ENCODE results near the gene DCAF10.
"Not testable (repeated sequence)": the region's sequence is repeated elsewhere in the genome, so short reads cannot be mapped to it uniquely, and the experiment has no call there.

DCAF10 gene

DNA sequence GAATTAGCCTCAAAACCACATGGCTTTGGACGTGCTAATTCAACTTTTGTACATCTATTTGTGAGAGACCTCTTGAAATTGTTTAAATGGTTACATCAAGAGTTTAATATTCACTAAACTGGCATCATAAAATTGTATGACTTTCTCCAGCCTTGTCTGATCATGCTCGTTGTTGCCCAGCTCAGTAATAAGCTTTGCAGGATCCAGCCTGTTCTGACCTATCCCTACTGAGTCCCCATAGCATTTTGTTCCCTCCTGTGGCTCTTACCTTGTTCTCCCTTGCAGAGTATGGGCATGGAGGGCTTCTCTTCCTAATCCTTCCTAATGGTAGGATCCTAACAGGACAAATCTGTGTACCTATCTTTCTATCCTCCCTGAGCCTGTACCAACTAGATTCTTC lies 22.1 kb upstream of the DCAF10 start:
- Mint-ChIP-seq H3K36me3 (peaks cover 96% of the 10 kb centered on the region), H3K4me3 (no peak overlapping the region), H3K27ac (peak overlapping the region; percentile 30), H3K4me1 (peaks cover 10% of the 10 kb centered on the region), H3K9me3 (no peaks in the 10 kb centered on the region)
- ATAC-seq (no peak), DNase-seq (ENCODE audit: low spot score in 2 of 2) (no peak)

DNA sequence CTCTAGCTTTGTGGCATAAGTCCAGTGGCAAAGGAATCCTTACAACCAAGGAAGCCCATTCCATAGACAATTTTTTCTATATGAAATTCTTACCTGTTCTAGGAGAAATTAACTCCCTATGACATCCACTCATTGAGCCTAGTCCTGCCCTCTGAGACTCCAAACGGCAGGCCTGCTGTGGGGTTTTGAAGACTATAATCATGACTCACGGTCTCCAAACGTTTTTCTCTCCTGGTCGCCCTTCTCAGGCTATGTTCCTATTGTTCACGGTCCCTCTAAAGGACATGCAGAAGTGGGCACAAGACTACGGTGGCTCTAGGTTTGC lies 16.3 kb upstream of the DCAF10 start:
- Mint-ChIP-seq H3K36me3 (peaks cover 59% of the 10 kb centered on the region), H3K4me1 (peaks cover 30% of the 10 kb centered on the region)

DNA sequence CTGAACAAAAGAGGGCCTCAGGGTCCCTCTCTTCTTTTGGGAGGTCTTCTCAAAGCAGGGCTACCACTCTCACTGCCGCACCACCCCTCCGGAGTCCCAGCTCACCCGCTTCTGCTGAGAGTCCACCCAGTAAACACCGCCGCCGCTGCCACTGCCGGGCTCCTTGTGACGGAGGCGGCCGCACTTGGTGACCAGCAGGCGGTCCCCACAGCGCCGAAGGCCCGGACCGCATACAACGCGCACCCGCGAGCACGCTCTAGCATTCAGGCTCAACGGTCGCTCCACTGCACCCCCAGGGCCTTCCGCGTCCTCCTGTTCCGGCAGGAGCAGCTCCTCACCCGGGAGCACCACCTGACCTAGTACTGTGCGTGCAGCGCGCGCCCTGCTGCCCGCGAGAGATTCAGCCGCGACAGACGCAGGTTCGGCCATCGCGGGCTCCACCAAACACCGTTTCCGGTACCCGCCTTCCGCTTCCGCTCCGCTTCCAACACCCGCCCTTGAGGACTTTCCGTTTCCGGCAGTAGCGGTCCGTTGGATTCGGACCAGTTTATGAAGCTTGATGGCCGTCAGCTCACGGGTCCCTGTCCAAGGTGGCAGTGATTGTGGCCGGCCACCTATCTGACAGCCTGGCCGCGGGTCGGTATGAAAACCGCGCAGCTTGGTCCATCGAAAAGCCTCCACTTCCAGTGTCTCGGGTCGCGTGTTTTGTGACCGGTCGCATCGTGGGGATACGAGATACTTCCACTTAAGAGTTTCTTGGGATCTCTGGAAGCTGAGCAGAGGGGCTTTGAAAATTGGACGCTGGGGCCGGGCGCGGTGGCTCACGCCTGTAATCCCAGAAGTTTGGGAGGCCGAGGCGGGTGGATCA lies 15.7 kb upstream of the DCAF10 start, which contains the start of gene EXOSC3:
Gene EXOSC3, minus strand, starts transcription at position 449 of the 868 bp plus-strand sequence. Its CDS starts 20 bp downstream, at position 429.
- Mint-ChIP-seq H3K9me3 (no peaks in the 10 kb centered on the region), H3K4me1 (peaks cover 30% of the 10 kb centered on the region), H3K4me3 (peak within 1 kb of the TSS; percentile 99), H3K27ac (peak within 1 kb of the TSS; percentile 99), H3K36me3 (peaks cover 53% of the 10 kb centered on the region)
- ATAC-seq = peak; percentile 93
- peak; percentile 75 to 95 for DNase-seq (ENCODE audit: low spot score in 2 of 2)

More for the DNA sequence above, 16.3 kb upstream of the DCAF10 start:
- ATAC-seq (peak; percentile 46), DNase-seq (ENCODE audit: low spot score in 2 of 2) (no peak)
- Mint-ChIP-seq H3K27ac (peak overlapping the region; percentile 99), H3K9me3 (no peaks in the 10 kb centered on the region), H3K4me3 (peak overlapping the region; percentile 99)

DNA sequence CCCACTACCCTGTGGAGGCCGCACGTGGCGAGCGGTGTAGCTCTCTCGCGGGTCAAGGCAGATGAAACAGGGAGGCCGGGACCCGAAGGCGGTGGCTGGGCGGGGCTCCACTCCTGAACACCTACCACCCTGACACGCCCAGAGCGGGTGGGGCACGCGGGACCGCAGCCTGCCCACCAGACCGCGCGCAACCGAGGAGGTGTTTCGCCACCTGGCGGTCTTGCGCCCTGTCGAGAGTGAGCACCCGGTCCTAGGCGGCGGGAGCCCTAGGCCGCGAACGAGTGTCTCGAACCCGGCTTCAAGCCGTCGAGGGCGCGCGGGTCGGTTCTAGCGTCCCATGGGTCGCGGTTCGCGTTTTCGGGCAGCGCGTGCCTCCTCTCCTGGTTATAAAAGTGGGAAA lies 13.5 kb upstream of the DCAF10 start:
- Mint-ChIP-seq H3K4me1 (peaks cover 30% of the 10 kb centered on the region), H3K36me3 (peaks cover 31% of the 10 kb centered on the region), H3K4me3 (no peak overlapping the region), H3K27ac (no peak overlapping the region), H3K9me3 (no peaks in the 10 kb centered on the region)
- DNase-seq (ENCODE audit: low spot score in 2 of 2) (no peak), ATAC-seq (no peak)

DNA sequence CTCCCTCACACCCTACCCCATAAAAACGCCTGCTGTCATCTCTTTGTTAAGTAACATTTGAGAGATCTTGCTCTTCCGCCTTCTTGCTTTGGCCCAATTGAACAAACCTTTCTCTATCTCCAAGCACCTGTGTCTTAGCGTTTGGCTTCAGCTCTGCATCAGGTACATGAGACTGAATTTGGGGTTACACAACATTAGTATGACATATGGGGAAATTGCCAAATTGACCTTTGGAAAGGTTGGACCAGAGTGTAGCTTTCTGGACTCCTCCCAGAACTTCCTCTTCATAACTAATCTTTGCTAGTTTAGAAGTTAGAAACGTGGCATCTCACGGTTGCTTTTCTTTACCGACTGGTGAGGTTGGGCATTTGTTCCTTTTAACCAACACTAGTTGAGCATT lies 12.3 kb upstream of the DCAF10 start:
- ATAC-seq (no peak), DNase-seq (ENCODE audit: low spot score in 2 of 2) (no peak)
- no peak overlapping the region for H3K4me3 Mint-ChIP-seq
- no peaks in the 10 kb centered on the region for H3K9me3 Mint-ChIP-seq
- H3K4me1 Mint-ChIP-seq = peaks cover 22% of the 10 kb centered on the region
- H3K36me3 Mint-ChIP-seq = peaks cover 19% of the 10 kb centered on the region
- no peak overlapping the region for H3K27ac Mint-ChIP-seq

DNA sequence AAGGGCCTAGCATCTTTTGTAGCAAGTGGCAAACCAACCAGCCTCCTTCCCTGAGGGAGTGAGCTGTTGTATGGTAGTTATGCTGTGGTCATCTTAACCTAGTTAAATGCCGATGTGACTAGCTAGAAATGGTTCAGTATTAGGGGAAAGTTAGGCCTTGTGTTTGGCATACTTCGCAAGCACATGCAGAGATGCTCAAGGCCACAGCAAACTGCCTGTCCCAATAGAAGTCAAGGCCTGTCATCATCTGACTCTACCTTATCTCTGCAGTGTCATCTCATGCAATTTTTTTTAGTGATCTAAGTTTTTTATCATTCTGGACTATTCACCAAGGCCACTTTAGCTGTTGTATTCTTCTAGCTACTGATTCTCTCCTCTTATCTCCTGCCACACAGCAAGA lies 10.5 kb upstream of the DCAF10 start:
- no peak for ATAC-seq
- Mint-ChIP-seq H3K4me3 (no peak overlapping the region), H3K27ac (no peak overlapping the region)

DNA sequence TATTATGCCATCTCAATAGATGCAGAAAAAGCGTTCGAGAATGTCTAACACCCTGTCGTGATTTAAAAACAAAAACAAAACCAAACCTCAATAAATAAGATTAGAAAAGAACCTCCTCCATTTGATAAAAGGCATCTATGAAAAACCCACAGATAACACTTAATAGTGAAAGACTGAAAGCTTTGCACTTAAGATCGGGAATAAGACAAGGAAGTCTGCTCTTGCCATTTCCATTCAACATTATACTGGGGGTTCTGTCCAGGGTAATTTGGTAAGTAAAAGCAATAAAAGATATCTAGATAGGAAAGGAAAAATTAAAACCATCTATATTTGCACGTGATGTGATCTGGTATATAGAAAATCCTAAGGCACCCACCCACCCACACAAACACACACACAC lies 8.5 kb upstream of the DCAF10 start:
- Mint-ChIP-seq H3K4me1 (no peaks in the 10 kb centered on the region), H3K9me3 (no peaks in the 10 kb centered on the region), H3K4me3 (no peak overlapping the region), H3K27ac (no peak overlapping the region), H3K36me3 (no peaks in the 10 kb centered on the region)
- ATAC-seq = no peak
- no peak for DNase-seq (ENCODE audit: low spot score in 2 of 2)

More for the DNA sequence above, 10.5 kb upstream of the DCAF10 start:
- DNase-seq (ENCODE audit: low spot score in 2 of 2) = no peak
- H3K9me3 Mint-ChIP-seq = no peaks in the 10 kb centered on the region
- peaks cover 2% of the 10 kb centered on the region for H3K36me3 Mint-ChIP-seq
- peaks cover 6% of the 10 kb centered on the region for H3K4me1 Mint-ChIP-seq

DNA sequence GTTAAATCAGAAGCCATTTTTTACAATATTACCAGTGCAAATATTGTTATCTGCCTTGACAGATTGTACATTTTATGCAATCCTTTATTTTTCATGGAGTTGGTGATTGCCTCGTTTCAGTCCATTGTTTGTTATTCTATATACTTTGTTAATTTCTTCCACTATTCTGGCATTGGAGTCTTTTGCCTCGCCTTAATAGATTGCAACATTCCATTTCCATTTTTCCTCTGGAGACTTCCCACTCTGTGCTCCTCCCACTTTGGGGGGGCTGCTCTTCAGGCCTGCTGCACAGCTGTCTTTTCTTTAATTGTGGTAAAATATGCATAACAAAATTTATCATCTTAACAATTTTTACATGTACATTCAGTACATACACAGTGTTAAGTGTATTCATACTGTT lies 4.4 kb upstream of the DCAF10 start:
- H3K27ac Mint-ChIP-seq = no peak overlapping the region
- H3K4me3 Mint-ChIP-seq = no peak overlapping the region
- no peak for ATAC-seq
- H3K36me3 Mint-ChIP-seq = peaks cover 7% of the 10 kb centered on the region
- no peak for DNase-seq (ENCODE audit: low spot score in 2 of 2)
- H3K4me1 Mint-ChIP-seq = peaks cover 16% of the 10 kb centered on the region
- H3K9me3 Mint-ChIP-seq = no peaks in the 10 kb centered on the region

DNA sequence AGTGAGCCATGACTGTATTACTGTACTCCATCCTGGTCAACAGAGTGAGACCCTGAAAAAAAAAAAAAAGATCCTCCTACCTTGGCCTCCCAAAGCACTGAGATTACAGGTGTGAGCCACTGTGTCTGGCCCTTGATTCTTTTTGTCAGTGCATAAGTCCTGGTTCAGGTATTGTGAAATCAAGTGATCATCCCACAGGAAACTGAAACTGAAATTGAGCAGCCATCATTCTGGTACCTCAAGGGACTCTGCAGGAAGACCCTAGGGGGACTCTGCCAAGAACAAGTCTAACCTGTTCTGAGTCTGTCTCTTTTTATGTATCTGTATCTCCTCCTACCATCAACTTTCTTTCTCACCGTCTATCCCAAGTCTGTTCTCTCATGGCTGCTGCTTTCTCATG lies 1.9 kb upstream of the DCAF10 start:
- ATAC-seq = no peak
- H3K9me3 Mint-ChIP-seq = no peaks in the 10 kb centered on the region
- H3K4me3 Mint-ChIP-seq = no peak overlapping the region

DNA sequence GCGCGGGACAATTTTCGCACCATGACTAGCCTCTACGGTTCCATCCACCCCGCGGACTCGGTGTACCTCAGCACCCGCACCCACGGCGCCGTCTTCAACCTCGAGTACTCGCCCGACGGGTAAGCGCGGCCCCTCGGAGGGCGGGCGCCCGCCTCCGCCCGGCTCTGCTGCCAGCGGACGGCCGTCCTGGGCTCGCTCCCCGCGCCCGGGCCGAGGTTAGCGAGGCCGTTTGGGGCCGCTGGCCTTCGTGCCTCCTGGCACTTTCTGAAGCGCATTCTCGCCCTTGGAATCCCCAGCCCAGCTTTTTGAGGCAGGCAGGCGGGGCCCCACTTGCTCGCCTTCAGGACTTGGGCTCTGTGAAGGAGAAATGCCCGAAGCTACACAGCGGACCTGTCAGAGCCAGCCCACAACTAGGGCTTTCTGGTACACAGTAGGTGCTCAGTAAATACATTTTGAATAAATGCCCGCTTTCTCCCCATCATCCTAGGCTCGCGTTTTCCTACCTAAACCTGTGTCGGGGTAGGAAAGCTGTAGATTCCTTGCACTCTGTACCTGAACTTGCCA lies 772 bp downstream of the DCAF10 start:
- peaks cover 18% of the 10 kb centered on the region for H3K36me3 Mint-ChIP-seq
- peaks cover 32% of the 10 kb centered on the region for H3K4me1 Mint-ChIP-seq
- DNase-seq (ENCODE audit: low spot score in 2 of 2) = peak; percentile 40 to 73
- peak overlapping the region; percentile 82 for H3K4me3 Mint-ChIP-seq
- H3K27ac Mint-ChIP-seq = peak overlapping the region; percentile 5
- peak; percentile 71 for ATAC-seq
- H3K9me3 Mint-ChIP-seq = no peaks in the 10 kb centered on the region

More for the DNA sequence above, 1.9 kb upstream of the DCAF10 start:
- Mint-ChIP-seq H3K36me3 (peaks cover 7% of the 10 kb centered on the region), H3K27ac (no peak overlapping the region), H3K4me1 (peaks cover 25% of the 10 kb centered on the region)
- DNase-seq (ENCODE audit: low spot score in 2 of 2) = no peak

DNA sequence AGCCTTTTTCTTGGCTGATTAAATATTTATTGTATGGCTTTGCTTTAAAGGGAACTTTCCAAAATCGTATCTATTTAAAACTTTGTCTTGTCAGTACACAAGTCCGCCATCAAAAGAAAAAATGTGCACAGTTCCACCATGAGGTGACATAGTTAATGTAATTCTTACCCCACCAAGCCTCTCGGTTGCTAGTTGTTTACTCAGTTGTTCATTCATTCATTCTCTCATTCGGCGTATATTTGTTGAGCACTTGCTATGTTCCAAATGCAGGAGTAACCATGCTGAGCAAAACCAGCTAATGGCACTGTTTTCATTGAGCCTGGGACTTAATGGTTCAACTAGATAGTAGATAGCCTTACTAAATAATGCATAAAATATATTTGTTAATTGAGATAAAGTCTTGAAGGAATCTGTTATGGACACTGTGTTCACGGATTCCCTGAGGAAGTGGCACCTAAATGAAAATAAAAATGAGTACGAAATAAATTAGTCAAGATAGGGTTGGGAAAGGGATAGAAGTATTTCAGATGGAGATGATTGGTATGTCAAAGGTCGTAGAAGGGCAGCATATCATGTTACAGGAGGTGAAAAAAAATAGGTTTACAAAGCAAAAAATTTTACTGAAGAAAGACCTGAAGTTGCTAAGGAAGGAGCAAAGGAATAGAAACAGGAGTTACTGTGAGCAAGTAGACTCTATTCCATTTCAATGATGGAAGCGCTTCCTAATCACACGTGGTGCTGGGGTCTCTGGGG lies 1.5 kb downstream of the DCAF10 start:
- H3K4me1 Mint-ChIP-seq = peaks cover 32% of the 10 kb centered on the region
- peak overlapping the region; percentile 5 for H3K27ac Mint-ChIP-seq
- no peaks in the 10 kb centered on the region for H3K9me3 Mint-ChIP-seq
- DNase-seq (ENCODE audit: low spot score in 2 of 2) (no peak), ATAC-seq (no peak)
- peak overlapping the region; percentile 82 for H3K4me3 Mint-ChIP-seq
- peaks cover 22% of the 10 kb centered on the region for H3K36me3 Mint-ChIP-seq

DNA sequence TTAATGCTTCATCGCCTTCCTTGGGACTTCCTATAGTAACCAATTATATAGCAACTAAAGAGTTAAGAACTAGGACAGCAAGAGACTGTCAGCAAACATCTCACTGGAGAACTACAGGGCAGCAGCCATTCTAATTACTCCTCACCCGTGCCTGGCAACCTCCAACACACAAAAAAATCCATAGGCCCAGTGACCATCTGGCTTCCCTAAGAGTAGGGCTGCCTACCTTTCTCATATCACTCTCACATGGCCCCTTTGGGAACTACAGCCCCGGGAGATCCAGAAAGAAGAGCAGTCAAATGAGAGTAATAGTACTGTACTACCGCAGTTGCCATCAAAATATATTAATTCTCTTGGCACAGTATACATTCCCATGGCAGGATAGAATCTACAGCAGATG lies 5.7 kb downstream of the DCAF10 start:
- no peak overlapping the region for H3K27ac Mint-ChIP-seq
- H3K4me3 Mint-ChIP-seq = no peak overlapping the region
- ATAC-seq = no peak
- DNase-seq (ENCODE audit: low spot score in 2 of 2) = no peak
- H3K9me3 Mint-ChIP-seq = no peaks in the 10 kb centered on the region
- peaks cover 24% of the 10 kb centered on the region for H3K36me3 Mint-ChIP-seq
- H3K4me1 Mint-ChIP-seq = peaks cover 16% of the 10 kb centered on the region

DNA sequence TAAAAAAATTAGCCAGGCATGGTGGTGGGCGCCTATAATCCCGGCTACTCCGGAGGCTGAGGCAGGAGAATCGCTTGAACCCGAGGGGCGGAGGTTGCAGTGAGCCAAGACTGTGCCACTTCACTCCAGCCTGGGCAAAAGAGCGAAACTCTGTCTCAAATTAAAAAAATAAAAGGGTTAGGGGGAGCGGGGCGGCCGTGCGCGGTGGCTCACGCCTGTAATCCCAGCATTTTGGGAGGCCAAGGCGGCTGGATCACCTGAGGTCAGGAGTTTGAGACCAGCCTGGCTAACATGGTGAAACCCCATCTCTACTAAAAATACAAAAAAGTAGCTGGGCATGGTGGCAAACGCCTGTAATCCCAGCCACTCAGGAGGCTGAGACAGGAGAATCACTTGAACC lies 9.1 kb downstream of the DCAF10 start:
- not testable (repeated sequence) for H3K27ac Mint-ChIP-seq; H3K4me3 Mint-ChIP-seq; DNase-seq (ENCODE audit: low spot score in 2 of 2); H3K9me3 Mint-ChIP-seq; ATAC-seq
- peaks cover 19% of the 10 kb centered on the region for H3K36me3 Mint-ChIP-seq
- peaks cover 10% of the 10 kb centered on the region for H3K4me1 Mint-ChIP-seq

DNA sequence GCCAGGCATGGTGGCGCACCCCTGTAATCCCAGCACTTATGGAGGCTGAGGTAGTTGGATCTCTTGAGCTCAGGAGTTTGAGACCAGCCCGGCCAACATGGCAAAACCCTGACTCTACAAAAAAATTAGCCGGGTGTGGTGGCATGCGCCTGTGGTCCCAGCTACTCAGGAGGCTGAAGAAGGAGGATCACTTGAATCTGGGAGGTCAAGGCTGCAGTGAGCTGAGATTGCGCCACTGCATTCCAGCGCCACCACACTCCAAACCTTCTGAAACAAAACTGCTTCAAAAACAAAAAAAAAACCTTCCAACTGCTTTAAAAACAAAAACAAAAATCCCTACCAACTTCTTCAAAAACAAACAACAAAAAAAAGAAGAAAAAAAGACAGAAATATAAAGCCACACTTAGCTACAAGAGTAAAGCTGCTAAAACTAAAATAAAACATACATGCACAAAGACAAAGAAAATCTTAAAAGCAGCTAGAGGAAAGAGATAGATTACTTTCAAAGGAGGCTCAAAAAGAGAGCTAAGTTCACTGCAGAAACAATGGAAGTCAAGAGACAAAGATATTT lies 11.4 kb downstream of the DCAF10 start:
- DNase-seq (ENCODE audit: low spot score in 2 of 2) (no peak), ATAC-seq (no peak)
- peaks cover 5% of the 10 kb centered on the region for H3K4me1 Mint-ChIP-seq
- no peaks in the 10 kb centered on the region for H3K9me3 Mint-ChIP-seq
- peak overlapping the region; percentile 57 for H3K27ac Mint-ChIP-seq
- peaks cover 10% of the 10 kb centered on the region for H3K36me3 Mint-ChIP-seq
- H3K4me3 Mint-ChIP-seq = no peak overlapping the region

DNA sequence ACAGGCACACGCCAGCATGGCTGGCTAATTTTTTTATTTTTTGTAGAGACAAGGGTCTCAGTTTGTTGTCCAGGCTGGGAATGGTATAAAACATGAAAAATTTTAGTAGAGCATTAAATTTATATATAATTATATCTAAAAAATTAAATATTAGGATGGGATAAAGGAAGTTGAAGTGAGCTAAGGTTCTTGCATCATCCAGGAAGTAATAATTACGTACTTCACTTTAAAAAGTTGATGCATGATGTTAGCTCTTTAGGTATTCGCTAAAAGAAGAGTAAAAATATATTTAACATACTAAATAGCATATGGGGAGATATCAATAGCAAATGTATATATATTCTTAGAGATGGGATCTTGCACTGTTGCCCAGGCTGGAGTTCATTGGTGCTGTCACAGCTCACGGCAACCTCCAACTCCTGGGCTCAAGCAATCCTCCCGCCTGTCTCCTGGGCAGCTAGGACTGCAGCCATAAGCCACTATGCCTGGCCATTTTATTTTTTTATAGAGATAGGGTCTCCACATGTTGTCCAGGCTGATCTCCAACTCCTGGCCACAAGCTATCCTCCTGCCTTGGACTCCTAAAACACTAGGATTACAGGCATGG lies 12.3 kb downstream of the DCAF10 start:
- no peak for ATAC-seq
- peak overlapping the region; percentile 42 for H3K27ac Mint-ChIP-seq

More for the DNA sequence above, 12.3 kb downstream of the DCAF10 start:
- Mint-ChIP-seq H3K4me1 (peaks cover 5% of the 10 kb centered on the region), H3K4me3 (no peak overlapping the region), H3K36me3 (peaks cover 6% of the 10 kb centered on the region), H3K9me3 (no peaks in the 10 kb centered on the region)
- no peak for DNase-seq (ENCODE audit: low spot score in 2 of 2)
